Stimulated activated naive CD4-positive, alpha-beta T cell (primary cell): Measurements from ENCODE around the gene GATAD2B.
"Not testable (repeated sequence)": the region's sequence is repeated elsewhere in the genome, so short reads cannot be mapped to it uniquely, and the experiment has no call there.

ENCODE experiments used
- DNase-seq, 6 experiments: peaks; one replicate each; lab custom pipeline; 2025; lab: John Stamatoyannopoulos, UW

The GATAD2B gene

GRCh38 chr1:153778051-153778823 is 144.5 kb downstream of the GATAD2B start:
- no peak for DNase-seq

- no peak for DNase-seq
Observed at GRCh38 chr1:153777648-153778047, 145.1 kb downstream of the GATAD2B start.

- no peak for DNase-seq
Observed at GRCh38 chr1:153776845-153777370, 145.9 kb downstream of the GATAD2B start.

- no peak for DNase-seq
Observed at GRCh38 chr1:153776352-153776751, 146.4 kb downstream of the GATAD2B start.

- peak; percentile 43 to 71 (median 56) for DNase-seq
Observed at GRCh38 chr1:153775458-153776327, 147.1 kb downstream of the GATAD2B start.

- DNase-seq, result peak in 2 of 6 experiments; percentile 9 to 36
Observed at GRCh38 chr1:153774780-153775457, 147.9 kb downstream of the GATAD2B start, which contains the start of gene SLC27A3. SLC27A3 (plus strand) TSS chr1:153775407; CDS start chr1:153775498, 91 bp downstream.

- no peak for DNase-seq
Observed at GRCh38 chr1:153774026-153774595, 148.7 kb downstream of the GATAD2B start.

- no peak for DNase-seq
Observed at GRCh38 chr1:153773096-153773921, 149.5 kb downstream of the GATAD2B start.

GRCh38 chr1:153771841-153772593 is 150.8 kb downstream of the GATAD2B start:
- DNase-seq, result no peak

GRCh38 chr1:153771261-153771660 is 151.5 kb downstream of the GATAD2B start:
- DNase-seq, result no peak

- DNase-seq, result no peak
Observed at GRCh38 chr1:153770797-153771196, 152.0 kb downstream of the GATAD2B start.

- no peak for DNase-seq
Observed at GRCh38 chr1:153769221-153769620, 153.6 kb downstream of the GATAD2B start.

- no peak for DNase-seq
Observed at GRCh38 chr1:153768316-153769181, 154.2 kb downstream of the GATAD2B start.

- no peak for DNase-seq
Observed at GRCh38 chr1:153767519-153767918, 155.3 kb downstream of the GATAD2B start.

- DNase-seq, result not testable (repeated sequence)
Observed at GRCh38 chr1:153766663-153767062, 156.1 kb downstream of the GATAD2B start.

GRCh38 chr1:153764310-153764709 is 158.5 kb downstream of the GATAD2B start:
- no peak for DNase-seq

- DNase-seq, result no peak
Observed at GRCh38 chr1:153763365-153764225, 159.2 kb downstream of the GATAD2B start.

- DNase-seq, result no peak
Observed at GRCh38 chr1:153760440-153760839, 162.3 kb downstream of the GATAD2B start.
